ENCODE results near the gene IL17B. TPM values are rescaled to one million over a fixed set of nuclear protein-coding genes. Genes with fewer than 3 reads are reported as not detected.
A peak's percentile ranks its signal among the peaks of the same experiment; 100 is the strongest.

IL17B gene
- total RNA-seq, 1 donor from 2014 or later = not detected

GRCh38 chr5:149383399-149383798 lies 4.3 kb upstream of the IL17B start:
- DNase-seq (ENCODE audit: low read depth) = no peak
- no peak for TF ChIP-seq CTCF (IDR thresholded peaks at IDR 0.05; ENCODE audit: insufficient read depth, low read length, poor library complexity, severe bottlenecking)
- Histone ChIP-seq H3K27me3 (ENCODE audit: control insufficient read depth, insufficient read depth, low read length) (peaks cover 4% of the 10 kb centered on the region), H3K36me3 (ENCODE audit: control insufficient read depth, insufficient read depth, low read length) (no peaks in the 10 kb centered on the region), H3K4me3 (ENCODE audit: low read depth, low read length) (no peak overlapping the region)

- H3K36me3 ChIP-seq (ENCODE audit: control insufficient read depth, insufficient read depth, low read length) = no peaks in the 10 kb centered on the region
These were observed 3.6 kb upstream of the IL17B start for GRCh38 chr5:149382517-149383220.

GRCh38 chr5:149381986-149382338 lies 2.9 kb upstream of the IL17B start:
- no peaks in the 10 kb centered on the region for H3K36me3 ChIP-seq (ENCODE audit: control insufficient read depth, insufficient read depth, low read length)
- no peak for DNase-seq (ENCODE audit: low read depth)
- no peak overlapping the region for H3K4me3 ChIP-seq (ENCODE audit: low read depth, low read length)
- H3K27me3 ChIP-seq (ENCODE audit: control insufficient read depth, insufficient read depth, low read length) = peaks cover 4% of the 10 kb centered on the region
- TF ChIP-seq CTCF (IDR thresholded peaks at IDR 0.05; ENCODE audit: insufficient read depth, low read length, poor library complexity, severe bottlenecking) = peak; percentile 98

More at GRCh38 chr5:149382517-149383220, 3.6 kb upstream of the IL17B start:
- DNase-seq (ENCODE audit: low read depth) = no peak
- Histone ChIP-seq H3K4me3 (ENCODE audit: low read depth, low read length) (no peak overlapping the region), H3K27me3 (ENCODE audit: control insufficient read depth, insufficient read depth, low read length) (peaks cover 4% of the 10 kb centered on the region)
- no peak for TF ChIP-seq CTCF (IDR thresholded peaks at IDR 0.05; ENCODE audit: insufficient read depth, low read length, poor library complexity, severe bottlenecking)

GRCh38 chr5:149381261-149381985 lies 2.3 kb upstream of the IL17B start:
- no peak for TF ChIP-seq CTCF (IDR thresholded peaks at IDR 0.05; ENCODE audit: insufficient read depth, low read length, poor library complexity, severe bottlenecking)
- no peaks in the 10 kb centered on the region for H3K36me3 ChIP-seq (ENCODE audit: control insufficient read depth, insufficient read depth, low read length)
- no peak for DNase-seq (ENCODE audit: low read depth)
- no peak overlapping the region for H3K4me3 ChIP-seq (ENCODE audit: low read depth, low read length)
- H3K27me3 ChIP-seq (ENCODE audit: control insufficient read depth, insufficient read depth, low read length) = peaks cover 4% of the 10 kb centered on the region

GRCh38 chr5:149380466-149381121 lies 1.5 kb upstream of the IL17B start:
- TF ChIP-seq CTCF (IDR thresholded peaks at IDR 0.05; ENCODE audit: insufficient read depth, low read length, poor library complexity, severe bottlenecking) = no peak
- Histone ChIP-seq H3K36me3 (ENCODE audit: control insufficient read depth, insufficient read depth, low read length) (no peaks in the 10 kb centered on the region), H3K4me3 (ENCODE audit: low read depth, low read length) (no peak overlapping the region), H3K27me3 (ENCODE audit: control insufficient read depth, insufficient read depth, low read length) (peaks cover 4% of the 10 kb centered on the region)
- DNase-seq (ENCODE audit: low read depth) = no peak

All from kidney epithelial cell (primary cell).